ENCODE measurements around the gene EPHB1. TPM values are rescaled to one million over a fixed set of nuclear protein-coding genes. Genes with fewer than 3 reads are reported as not detected.
"Not testable (repeated sequence)": the region's sequence is repeated elsewhere in the genome, so short reads cannot be mapped to it uniquely, and the experiment has no call there.

EPHB1 gene
- total and polyA plus RNA-seq, 4 donors: 0.23 to 1.7 (median 0.52) TPM

- H3K9ac ChIP-seq (ENCODE audit: low read depth in 1 of 2, low read length in 2 of 2): no peak overlapping the region
- TF ChIP-seq FOXA1 (IDR thresholded peaks at IDR 0.05) (no peak), NR2F2 (IDR thresholded peaks at IDR 0.05) (no peak), GABPA (IDR thresholded peaks at IDR 0.05 in 1 of 2, conservative IDR thresholded peaks at IDR 0.05 in 1 of 2) (no peak), TAF1 (conservative IDR thresholded peaks at IDR 0.05) (no peak), FOXA2 (IDR thresholded peaks at IDR 0.05) (no peak), RXRA (IDR thresholded peaks at IDR 0.05) (no peak), HNF4G (IDR thresholded peaks at IDR 0.05) (no peak)
- TF ChIP-seq, protein P1, sequence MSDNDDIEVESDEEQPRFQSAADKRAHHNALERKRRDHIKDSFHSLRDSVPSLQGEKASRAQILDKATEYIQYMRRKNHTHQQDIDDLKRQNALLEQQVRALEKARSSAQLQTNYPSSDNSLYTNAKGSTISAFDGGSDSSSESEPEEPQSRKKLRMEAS (IDR thresholded peaks at IDR 0.05): no peak
- H3K4me3 ChIP-seq (ENCODE audit: low read depth in 1 of 3, low read length in 3 of 3): no peak overlapping the region
- no peaks in the 10 kb centered on the region for H3K27me3 ChIP-seq (ENCODE audit: control insufficient read depth in 4 of 4, insufficient read depth in 4 of 4, low read length in 3 of 4)
- no peaks in the 10 kb centered on the region for H3K4me1 ChIP-seq (ENCODE audit: control insufficient read depth in 4 of 4, insufficient read depth in 4 of 4, low read length in 3 of 4)
- no peak for DNase-seq (ENCODE audit: low spot score)
- H3K36me3 ChIP-seq (ENCODE audit: control insufficient read depth in 4 of 4, insufficient read depth in 3 of 4, low read depth in 1 of 4, low read length in 3 of 4): no peaks in the 10 kb centered on the region
- H3K9me3 ChIP-seq (ENCODE audit: control insufficient read depth in 4 of 4, low read length in 3 of 4): no peaks in the 10 kb centered on the region
- no peak overlapping the region for H3K27ac ChIP-seq (ENCODE audit: low read depth in 1 of 2, low read length in 2 of 2)
These were observed 203.1 kb downstream of the EPHB1 start for GRCh38 chr3:134998158-134998557.

- DNase-seq (ENCODE audit: low spot score): no peak
- Histone ChIP-seq H3K27ac (ENCODE audit: low read depth in 1 of 2, low read length in 2 of 2) (no peak overlapping the region), H3K9ac (ENCODE audit: low read depth in 1 of 2, low read length in 2 of 2) (no peak overlapping the region), H3K4me1 (ENCODE audit: control insufficient read depth in 4 of 4, insufficient read depth in 4 of 4, low read length in 3 of 4) (no peaks in the 10 kb centered on the region), H3K9me3 (ENCODE audit: control insufficient read depth in 4 of 4, low read length in 3 of 4) (no peaks in the 10 kb centered on the region), H3K4me3 (ENCODE audit: low read depth in 1 of 3, low read length in 3 of 3) (no peak overlapping the region), H3K36me3 (ENCODE audit: control insufficient read depth in 4 of 4, insufficient read depth in 3 of 4, low read depth in 1 of 4, low read length in 3 of 4) (no peaks in the 10 kb centered on the region), H3K27me3 (ENCODE audit: control insufficient read depth in 4 of 4, insufficient read depth in 4 of 4, low read length in 3 of 4) (no peaks in the 10 kb centered on the region)
- TF ChIP-seq ATF3 (IDR thresholded peaks at IDR 0.05) (no peak), FOXA1 (IDR thresholded peaks at IDR 0.05) (no peak), NR2F2 (IDR thresholded peaks at IDR 0.05) (no peak), FOXA2 (IDR thresholded peaks at IDR 0.05) (no peak)
- TF ChIP-seq, protein P2, sequence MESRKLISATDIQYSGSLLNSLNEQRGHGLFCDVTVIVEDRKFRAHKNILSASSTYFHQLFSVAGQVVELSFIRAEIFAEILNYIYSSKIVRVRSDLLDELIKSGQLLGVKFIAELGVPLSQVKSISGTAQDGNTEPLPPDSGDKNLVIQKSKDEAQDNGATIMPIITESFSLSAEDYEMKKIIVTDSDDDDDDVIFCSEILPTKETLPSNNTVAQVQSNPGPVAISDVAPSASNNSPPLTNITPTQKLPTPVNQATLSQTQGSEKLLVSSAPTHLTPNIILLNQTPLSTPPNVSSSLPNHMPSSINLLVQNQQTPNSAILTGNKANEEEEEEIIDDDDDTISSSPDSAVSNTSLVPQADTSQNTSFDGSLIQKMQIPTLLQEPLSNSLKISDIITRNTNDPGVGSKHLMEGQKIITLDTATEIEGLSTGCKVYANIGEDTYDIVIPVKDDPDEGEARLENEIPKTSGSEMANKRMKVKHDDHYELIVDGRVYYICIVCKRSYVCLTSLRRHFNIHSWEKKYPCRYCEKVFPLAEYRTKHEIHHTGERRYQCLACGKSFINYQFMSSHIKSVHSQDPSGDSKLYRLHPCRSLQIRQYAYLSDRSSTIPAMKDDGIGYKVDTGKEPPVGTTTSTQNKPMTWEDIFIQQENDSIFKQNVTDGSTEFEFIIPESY (IDR thresholded peaks at IDR 0.05): no peak
- TF ChIP-seq, protein P3, sequence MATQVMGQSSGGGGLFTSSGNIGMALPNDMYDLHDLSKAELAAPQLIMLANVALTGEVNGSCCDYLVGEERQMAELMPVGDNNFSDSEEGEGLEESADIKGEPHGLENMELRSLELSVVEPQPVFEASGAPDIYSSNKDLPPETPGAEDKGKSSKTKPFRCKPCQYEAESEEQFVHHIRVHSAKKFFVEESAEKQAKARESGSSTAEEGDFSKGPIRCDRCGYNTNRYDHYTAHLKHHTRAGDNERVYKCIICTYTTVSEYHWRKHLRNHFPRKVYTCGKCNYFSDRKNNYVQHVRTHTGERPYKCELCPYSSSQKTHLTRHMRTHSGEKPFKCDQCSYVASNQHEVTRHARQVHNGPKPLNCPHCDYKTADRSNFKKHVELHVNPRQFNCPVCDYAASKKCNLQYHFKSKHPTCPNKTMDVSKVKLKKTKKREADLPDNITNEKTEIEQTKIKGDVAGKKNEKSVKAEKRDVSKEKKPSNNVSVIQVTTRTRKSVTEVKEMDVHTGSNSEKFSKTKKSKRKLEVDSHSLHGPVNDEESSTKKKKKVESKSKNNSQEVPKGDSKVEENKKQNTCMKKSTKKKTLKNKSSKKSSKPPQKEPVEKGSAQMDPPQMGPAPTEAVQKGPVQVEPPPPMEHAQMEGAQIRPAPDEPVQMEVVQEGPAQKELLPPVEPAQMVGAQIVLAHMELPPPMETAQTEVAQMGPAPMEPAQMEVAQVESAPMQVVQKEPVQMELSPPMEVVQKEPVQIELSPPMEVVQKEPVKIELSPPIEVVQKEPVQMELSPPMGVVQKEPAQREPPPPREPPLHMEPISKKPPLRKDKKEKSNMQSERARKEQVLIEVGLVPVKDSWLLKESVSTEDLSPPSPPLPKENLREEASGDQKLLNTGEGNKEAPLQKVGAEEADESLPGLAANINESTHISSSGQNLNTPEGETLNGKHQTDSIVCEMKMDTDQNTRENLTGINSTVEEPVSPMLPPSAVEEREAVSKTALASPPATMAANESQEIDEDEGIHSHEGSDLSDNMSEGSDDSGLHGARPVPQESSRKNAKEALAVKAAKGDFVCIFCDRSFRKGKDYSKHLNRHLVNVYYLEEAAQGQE (IDR thresholded peaks at IDR 0.05): no peak
- TF ChIP-seq, protein P1 (IDR thresholded peaks at IDR 0.05): no peak
- WGBS: 65% methylated on average over 3 of the region's 3 CpGs
These were observed 203.8 kb downstream of the EPHB1 start for GRCh38 chr3:134998855-134999254.

GRCh38 chr3:135000465-135000864, 205.4 kb downstream of the EPHB1 start:
- H3K4me1 ChIP-seq (ENCODE audit: control insufficient read depth in 4 of 4, insufficient read depth in 4 of 4, low read length in 3 of 4): no peaks in the 10 kb centered on the region
- WGBS: 57% methylated on average over 4 of the region's 4 CpGs
- TF ChIP-seq ATF3 (IDR thresholded peaks at IDR 0.05) (no peak), TAF1 (conservative IDR thresholded peaks at IDR 0.05) (no peak), HNF4A (conservative IDR thresholded peaks at IDR 0.05) (no peak), HNF4G (IDR thresholded peaks at IDR 0.05) (no peak), RXRA (IDR thresholded peaks at IDR 0.05) (no peak)
- TF ChIP-seq, protein P4, sequence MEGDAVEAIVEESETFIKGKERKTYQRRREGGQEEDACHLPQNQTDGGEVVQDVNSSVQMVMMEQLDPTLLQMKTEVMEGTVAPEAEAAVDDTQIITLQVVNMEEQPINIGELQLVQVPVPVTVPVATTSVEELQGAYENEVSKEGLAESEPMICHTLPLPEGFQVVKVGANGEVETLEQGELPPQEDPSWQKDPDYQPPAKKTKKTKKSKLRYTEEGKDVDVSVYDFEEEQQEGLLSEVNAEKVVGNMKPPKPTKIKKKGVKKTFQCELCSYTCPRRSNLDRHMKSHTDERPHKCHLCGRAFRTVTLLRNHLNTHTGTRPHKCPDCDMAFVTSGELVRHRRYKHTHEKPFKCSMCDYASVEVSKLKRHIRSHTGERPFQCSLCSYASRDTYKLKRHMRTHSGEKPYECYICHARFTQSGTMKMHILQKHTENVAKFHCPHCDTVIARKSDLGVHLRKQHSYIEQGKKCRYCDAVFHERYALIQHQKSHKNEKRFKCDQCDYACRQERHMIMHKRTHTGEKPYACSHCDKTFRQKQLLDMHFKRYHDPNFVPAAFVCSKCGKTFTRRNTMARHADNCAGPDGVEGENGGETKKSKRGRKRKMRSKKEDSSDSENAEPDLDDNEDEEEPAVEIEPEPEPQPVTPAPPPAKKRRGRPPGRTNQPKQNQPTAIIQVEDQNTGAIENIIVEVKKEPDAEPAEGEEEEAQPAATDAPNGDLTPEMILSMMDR (IDR thresholded peaks at IDR 0.05; ENCODE audit: low read depth, low read length, missing input control): no peak

GRCh38 chr3:135005616-135006015, 210.6 kb downstream of the EPHB1 start:
- H3K27me3 ChIP-seq (ENCODE audit: control insufficient read depth in 4 of 4, insufficient read depth in 4 of 4, low read length in 3 of 4); H3K36me3 ChIP-seq (ENCODE audit: control insufficient read depth in 4 of 4, insufficient read depth in 3 of 4, low read depth in 1 of 4, low read length in 3 of 4); DNase-seq (ENCODE audit: low spot score); H3K9ac ChIP-seq (ENCODE audit: low read depth in 1 of 2, low read length in 2 of 2); H3K27ac ChIP-seq (ENCODE audit: low read depth in 1 of 2, low read length in 2 of 2); H3K4me1 ChIP-seq (ENCODE audit: control insufficient read depth in 4 of 4, insufficient read depth in 4 of 4, low read length in 3 of 4); H3K9me3 ChIP-seq (ENCODE audit: control insufficient read depth in 4 of 4, low read length in 3 of 4); H3K4me3 ChIP-seq (ENCODE audit: low read depth in 1 of 3, low read length in 3 of 3): not testable (repeated sequence)
- WGBS: 93% methylated on average over 19 of the region's 19 CpGs

More at GRCh38 chr3:135000465-135000864, 205.4 kb downstream of the EPHB1 start:
- Histone ChIP-seq H3K4me3 (ENCODE audit: low read depth in 1 of 3, low read length in 3 of 3) (no peak overlapping the region), H3K36me3 (ENCODE audit: control insufficient read depth in 4 of 4, insufficient read depth in 3 of 4, low read depth in 1 of 4, low read length in 3 of 4) (no peaks in the 10 kb centered on the region), H3K27ac (ENCODE audit: low read depth in 1 of 2, low read length in 2 of 2) (no peak overlapping the region), H3K9me3 (ENCODE audit: control insufficient read depth in 4 of 4, low read length in 3 of 4) (no peaks in the 10 kb centered on the region), H3K9ac (ENCODE audit: low read depth in 1 of 2, low read length in 2 of 2) (no peak overlapping the region), H3K27me3 (ENCODE audit: control insufficient read depth in 4 of 4, insufficient read depth in 4 of 4, low read length in 3 of 4) (no peaks in the 10 kb centered on the region)
- DNase-seq (ENCODE audit: low spot score): no peak
